ENCODE data around the gene FBXO34.
"Not testable (repeated sequence)": the region's sequence is repeated elsewhere in the genome, so short reads cannot be mapped to it uniquely, and the experiment has no call there.

Gene FBXO34

DNA sequence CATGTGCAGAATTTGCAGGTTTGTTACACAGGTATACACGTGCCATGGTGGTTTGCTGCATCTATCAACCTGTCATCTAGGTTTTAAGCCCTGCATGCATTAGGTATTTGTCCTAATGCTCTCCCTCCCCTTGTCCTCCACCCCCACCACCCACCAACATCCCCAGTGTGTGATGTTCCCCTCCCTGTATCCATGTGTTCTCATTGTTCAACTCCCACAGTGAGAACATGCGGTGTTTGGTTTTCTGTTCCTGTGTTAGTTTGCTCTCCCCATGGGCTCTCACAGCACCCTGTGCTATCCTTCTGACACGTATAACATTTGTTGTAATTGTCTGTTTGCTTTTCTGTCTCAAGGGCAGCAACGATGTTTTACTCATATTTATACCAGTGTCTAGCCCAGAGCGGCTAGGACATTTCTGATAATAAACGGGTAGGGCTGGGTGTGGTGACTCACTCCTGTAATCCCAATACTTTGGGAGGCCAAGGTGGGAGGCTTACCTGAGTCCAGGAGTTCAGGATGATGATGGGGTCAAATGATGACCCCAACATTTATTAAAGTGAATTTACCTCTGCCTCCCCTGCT lies 73.5 kb downstream of the FBXO34 start:
- DNase-seq (ENCODE audit: low read depth in 2 of 2) = not testable (repeated sequence)

DNA sequence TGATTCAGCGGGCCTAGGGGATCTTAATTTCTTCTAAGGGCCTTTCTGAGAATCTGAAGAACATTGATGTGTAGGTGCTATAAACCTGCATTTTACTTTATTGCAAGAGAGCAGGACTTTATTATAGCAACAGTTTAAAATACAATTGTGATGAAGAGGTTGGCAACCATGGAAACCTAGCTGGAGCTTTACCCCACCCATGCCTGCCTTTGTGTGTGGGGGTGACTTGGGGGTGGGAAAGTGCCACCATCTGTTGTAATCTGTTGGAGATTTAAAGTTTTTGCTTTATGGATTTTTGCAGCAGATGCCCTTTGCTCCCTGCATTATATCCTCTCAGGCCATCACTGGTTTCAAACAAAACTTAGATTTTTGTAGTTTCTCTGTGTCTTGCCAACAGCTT lies 75.8 kb downstream of the FBXO34 start:
- DNase-seq (ENCODE audit: low read depth in 2 of 2) = no peak

DNA sequence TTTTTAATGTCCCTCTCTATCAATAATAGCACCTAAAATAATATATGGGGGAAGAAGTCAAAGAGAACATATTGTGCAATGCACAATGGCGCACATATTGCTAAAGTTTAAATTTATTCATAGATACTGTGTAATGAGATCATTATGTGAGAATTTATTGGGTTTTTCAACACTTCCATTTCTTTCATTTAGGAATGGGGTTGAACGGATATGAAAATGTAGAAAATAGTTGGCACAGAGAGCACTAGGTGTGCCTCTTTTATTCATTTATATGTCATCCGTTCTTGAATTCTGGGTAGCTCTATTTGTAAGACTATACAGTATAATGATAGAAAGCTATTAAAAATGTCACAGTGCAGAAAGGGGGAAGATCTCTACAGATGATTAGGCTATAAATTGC lies 76.5 kb downstream of the FBXO34 start:
- no peak for DNase-seq (ENCODE audit: low read depth in 2 of 2)

DNA sequence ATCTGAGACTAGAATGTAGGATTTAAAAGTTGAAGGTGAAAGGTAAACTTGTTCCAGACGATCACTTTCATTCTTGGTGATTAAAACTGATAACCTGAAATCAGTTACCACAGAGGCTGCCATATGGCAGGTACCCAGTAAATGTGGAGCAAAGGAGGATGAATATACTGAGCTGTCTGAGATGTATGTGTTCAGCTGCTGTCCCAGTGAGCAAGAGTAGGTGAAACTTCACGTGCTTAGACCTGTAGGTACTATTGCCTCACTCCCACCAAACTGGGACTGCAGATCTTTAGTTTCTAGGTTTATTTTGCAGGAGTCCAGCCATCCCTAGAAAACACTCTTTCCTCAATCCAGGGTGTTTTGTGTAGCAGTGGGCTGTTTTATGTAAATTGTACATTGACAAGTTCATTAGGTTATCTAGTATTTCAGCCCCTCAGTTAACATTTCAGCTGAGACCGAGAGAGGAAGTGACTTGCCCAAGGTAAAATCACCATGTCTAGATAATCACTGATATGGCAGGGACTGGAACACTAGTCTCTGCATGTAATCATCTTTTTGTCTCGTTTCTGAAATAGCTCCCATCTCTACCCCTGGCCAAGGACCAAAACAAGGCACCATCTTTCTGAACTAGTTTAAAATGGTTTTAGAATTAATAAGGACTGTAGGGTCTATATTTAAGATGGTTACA lies 77.7 kb downstream of the FBXO34 start:
- no peak for DNase-seq (ENCODE audit: low read depth in 2 of 2)

GRCh38 chr14:55349565-55349964 lies 78.3 kb downstream of the FBXO34 start:
- DNase-seq (ENCODE audit: low read depth in 2 of 2) = no peak

DNA sequence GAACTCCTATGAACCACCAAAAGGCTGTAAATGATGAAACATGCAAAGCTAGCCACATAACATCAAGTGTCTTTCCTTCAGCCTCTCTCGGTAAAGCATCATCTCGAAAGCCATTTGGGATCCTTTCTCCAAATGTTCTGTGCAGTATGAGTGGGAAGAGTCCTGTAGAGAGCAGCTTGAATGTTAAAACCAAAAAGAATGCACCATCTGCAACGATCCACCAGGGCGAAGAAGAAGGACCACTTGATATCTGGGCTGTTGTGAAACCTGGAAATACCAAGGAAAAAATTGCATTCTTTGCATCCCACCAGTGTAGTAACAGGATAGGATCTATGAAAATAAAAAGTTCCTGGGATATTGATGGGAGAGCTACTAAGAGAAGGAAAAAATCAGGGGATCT lies 79.2 kb downstream of the FBXO34 start:
- no peak for DNase-seq (ENCODE audit: low read depth in 2 of 2)

- DNase-seq (ENCODE audit: low read depth in 2 of 2) = no peak
Observed at GRCh38 chr14:55351111-55351510, 79.9 kb downstream of the FBXO34 start.

DNA sequence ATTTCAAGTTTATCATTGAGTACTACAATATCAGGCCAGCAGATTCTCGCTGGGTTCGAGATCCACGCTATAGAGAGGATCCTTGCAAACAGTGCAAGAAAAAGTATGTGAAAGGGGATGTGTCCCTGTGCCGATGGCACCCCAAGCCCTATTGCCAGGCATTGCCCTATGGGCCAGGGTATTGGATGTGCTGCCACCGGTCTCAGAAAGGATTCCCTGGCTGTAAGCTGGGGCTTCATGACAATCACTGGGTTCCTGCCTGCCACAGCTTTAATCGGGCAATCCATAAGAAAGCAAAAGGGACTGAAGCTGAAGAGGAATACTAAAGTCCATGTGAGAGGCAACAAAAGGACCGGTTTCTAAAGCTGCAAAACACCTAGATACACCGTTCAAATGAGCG lies 81.0 kb downstream of the FBXO34 start:
- no peak for DNase-seq (ENCODE audit: low read depth in 2 of 2)

DNA sequence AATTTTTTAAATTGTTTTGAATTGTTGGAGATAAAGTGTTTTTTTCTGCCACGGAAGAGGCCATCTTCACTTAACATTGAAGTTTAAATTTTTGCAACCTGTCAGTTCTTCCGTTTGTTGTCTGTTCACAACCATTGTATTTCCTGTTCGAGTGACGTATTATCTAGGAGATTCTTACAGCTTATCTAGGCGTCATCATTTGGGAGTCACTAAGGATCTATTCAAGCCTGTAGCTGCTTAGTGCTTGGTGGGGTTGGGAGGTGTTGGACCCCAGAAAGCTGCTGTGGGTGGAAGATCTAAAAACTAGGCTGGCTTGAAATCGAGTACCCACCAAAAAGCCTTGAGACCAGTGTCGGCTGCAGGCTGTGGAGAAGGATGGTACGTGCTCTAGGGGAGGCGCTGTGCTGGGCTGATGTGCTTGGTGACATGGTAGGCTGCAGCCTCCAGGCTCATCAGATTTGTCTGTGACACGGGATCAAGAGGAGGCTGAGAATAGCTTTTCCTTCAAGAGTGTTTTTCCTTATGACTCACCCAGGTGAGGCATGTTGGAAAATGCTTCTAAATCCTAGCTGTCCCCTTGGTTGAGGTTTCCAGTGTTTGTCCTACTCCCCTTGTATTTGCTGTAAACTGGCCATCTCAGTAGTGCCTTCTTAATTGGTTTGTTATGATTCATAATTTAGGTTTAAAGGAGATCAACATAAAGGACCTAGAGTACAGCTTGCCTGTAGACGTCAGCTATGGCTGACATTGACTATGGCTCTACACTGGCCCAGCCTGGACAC lies 82.7 kb downstream of the FBXO34 start:
- DNase-seq (ENCODE audit: low read depth in 2 of 2) = no peak

DNA sequence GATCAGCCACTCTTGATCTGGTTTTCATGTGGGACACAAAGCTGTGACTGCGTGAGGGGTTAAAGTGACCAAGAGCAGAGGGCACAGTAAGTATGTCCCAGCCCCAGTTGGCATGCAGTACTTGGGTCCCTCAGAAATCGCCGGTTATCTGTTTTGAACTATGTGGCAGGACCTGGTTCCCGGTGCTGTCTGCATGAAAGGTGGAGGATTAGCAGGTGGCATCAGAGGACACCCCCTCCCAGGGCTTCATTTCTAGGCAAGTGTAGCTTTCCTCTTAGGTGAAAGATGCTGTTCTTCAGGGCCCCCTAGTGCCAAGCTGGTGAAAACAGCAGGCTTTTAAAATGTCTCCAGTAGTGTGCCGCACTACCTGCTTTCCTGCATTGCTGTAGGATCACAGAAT lies 83.3 kb downstream of the FBXO34 start:
- peak in 1 of 2 donors; percentile 52 for DNase-seq (ENCODE audit: low read depth in 2 of 2)

DNA sequence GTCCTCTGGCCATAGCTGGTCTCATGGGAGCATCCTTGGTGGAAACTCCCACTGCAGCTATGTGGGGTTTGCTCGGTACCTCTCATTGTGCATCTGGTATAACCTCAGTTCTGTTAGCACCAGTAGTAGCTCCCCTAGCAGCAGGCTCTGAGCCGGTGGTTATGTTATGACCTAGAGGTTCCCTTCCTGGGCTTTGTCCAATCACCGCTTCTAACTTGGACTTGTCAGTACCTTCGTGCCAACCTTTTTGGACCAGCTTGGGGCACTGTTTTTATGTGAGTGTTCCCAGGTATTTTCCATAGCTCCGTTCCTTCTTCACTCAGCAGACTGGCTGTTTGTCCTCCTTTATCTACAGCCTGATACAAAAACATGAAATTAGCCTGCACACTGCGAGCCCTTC lies 84.7 kb downstream of the FBXO34 start:
- no peak for DNase-seq (ENCODE audit: low read depth in 2 of 2)

DNA sequence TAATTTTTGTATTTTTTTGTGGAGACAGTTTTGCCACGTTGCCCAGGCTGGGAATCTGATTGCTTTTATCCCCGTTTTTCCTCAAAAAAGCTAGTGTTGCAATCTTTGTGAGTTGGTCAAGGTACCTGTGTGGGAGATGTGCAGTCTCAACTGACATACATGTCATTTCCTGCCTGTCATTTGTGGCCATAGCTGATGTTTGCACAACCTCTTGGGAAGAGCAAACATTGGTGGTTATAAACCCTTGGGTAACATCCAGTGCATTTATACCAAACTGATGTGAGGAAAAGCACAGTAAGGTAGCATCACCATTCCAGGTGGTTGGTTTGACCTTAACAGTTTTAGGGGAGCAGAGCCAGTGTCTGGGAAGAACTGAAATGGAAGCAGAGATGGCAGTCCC lies 85.7 kb downstream of the FBXO34 start:
- no peak for DNase-seq (ENCODE audit: low read depth in 2 of 2)

DNA sequence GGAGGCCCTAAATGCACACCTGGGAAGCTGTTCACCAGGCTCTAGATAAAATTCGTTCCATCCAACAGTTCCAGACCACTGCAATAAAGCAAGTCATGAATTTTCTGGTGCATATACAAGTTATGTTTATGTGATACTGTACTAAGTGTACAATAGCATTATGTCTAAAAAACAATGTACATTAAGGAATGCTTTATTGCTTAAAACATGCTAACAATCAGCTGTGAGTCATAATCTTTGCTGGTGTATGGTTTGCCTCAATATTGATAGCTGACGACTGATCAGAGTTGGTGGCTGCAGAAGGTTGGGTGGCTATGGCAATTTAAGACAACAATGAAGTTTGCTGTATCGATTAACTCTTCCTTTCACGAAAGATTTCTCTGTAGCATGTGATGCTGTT lies 88.1 kb downstream of the FBXO34 start:
- no peak for DNase-seq (ENCODE audit: low read depth in 2 of 2)

DNA sequence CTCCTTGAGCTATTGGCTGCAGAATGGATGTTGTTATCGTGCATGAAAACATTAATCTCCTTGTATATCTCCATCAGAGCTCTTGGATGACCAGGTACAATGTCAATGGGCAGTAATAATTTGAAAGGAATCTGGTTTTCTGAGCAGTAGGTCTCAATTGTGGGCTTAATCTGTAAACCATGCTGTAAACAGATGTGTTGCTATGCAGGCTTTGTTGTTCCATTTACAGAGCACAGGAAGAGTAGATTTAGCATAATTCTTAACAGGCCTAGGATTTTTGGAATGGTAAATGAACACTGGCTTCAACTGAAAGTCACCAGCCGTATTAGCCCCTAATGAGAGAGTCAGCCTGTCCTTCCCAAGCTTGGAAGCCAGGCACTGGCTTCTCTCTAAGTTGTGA lies 90.0 kb downstream of the FBXO34 start:
- no peak for DNase-seq (ENCODE audit: low read depth in 2 of 2)

DNA sequence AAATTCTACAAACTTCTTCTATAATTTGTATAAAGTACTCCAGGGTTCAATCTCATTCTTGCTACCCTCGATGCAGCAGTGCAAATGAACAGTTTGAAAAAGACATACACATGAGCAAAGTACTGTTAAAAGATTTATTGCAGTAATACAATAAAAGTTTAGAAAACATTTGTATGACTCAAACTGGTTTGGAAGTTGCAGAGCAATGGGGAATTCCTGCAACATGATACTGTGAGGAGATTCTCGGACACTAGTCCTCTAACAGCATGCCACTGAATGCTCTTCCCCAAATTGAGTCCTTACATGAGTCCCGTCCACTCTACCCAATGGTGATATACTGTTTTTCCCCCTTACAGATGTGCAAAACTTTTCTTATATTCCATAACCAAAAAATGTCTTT lies 95.0 kb downstream of the FBXO34 start:
- DNase-seq (ENCODE audit: low read depth in 2 of 2) = no peak

DNA sequence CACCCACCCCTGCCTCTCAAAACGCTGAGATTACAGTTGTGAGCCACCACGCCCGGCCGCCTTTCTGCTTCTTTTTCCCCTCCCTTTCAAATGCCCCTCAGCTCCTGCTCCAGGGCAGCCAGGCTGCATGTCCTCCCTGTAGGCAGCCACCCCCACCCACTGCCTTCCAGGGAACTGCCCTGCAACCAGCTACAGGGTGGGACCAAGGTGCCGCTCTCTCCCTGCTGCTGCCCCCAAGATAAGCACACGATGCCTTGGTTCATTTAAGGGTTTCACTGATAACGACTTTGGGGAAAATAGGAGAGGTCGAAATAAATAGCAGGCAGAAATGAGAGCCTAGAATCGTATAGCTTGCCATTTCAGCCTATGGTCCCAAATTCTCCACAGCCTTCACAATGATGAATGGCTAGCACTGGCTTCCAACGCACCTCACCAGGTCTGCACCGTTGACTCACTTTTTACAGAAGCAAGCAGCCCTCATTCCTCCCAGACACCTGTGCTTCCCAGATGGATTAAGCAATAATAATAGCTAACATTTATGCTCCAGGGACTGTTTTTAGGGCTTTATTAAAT lies 99.7 kb downstream of the FBXO34 start:
- DNase-seq (ENCODE audit: low read depth in 2 of 2) = no peak

GRCh38 chr14:55372423-55372822 lies 101.2 kb downstream of the FBXO34 start:
- no peak for DNase-seq (ENCODE audit: low read depth in 2 of 2)

- no peak for DNase-seq (ENCODE audit: low read depth in 2 of 2)
Observed at GRCh38 chr14:55372825-55373224, 101.6 kb downstream of the FBXO34 start.

DNA sequence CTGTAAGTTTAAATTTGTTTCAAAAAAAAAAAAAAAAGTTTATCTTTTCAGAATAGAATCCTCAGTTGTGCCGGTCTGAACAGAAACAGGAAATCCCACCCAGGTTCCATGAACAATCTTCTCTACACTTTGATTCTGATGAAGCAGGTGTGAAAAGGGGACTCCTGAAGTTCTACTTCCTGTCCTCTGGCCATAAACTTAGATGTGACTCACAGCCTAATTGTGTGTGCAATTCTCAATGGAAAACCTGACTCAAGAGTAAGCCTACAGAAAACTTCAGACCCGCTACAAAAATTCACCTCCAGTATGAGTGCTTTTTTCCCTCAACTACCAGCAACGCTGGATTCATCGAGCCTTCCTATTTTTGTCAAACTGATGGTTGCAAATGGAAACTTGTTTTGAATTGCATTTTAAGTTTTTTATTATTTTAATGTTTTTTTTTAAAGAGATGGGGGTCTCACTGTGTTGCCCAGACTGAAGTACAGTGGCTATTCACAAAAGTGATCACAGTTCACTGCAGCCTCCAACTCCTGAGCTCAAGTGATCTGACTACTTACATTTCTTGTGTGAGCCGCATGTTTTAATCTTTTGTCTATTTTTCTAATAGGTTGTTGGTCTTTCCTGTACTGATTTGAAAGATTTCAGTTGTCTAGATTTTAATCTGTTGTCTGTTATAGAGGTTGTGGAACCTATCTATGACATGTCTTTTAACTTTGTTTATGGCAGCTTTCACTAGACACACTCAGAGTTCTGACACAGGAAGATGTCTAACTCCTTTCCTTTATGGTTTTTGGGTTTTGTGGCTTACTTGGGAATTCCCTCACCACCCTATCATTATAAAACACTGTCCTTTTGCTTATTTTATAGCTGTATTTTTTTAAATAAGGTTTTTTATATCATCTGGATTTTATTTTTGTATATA lies 102.8 kb downstream of the FBXO34 start:
- peak in 1 of 2 donors; percentile 22 for DNase-seq (ENCODE audit: low read depth in 2 of 2)

GRCh38 chr14:55374771-55375170 lies 103.5 kb downstream of the FBXO34 start:
- DNase-seq (ENCODE audit: low read depth in 2 of 2) = no peak

GRCh38 chr14:55377236-55377635 lies 106.0 kb downstream of the FBXO34 start:
- DNase-seq (ENCODE audit: low read depth in 2 of 2) = no peak

DNA sequence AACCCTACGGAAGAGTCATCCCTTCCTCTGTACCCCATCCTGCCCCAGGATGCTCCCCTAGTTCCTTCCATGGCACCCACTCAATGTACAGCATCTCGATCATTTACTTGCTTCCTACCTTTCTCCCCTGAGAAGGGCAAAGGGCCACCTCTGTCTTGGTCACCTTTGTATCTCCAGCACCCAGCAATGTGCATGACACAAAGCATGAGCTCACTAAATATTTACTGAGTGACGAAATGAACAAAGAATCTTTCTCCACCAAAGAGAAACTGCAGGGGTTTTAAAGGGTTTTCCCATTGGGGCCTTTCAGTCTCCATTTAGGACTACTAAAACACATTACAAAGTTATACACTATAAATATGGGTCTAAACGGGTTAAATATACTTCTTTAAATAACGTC lies 109.8 kb downstream of the FBXO34 start:
- no peak for DNase-seq (ENCODE audit: low read depth in 2 of 2)
